H1 (cell line): ENCODE data around the gene AOPEP. TPM values are rescaled to one million over a fixed set of nuclear protein-coding genes. Genes with fewer than 3 reads are reported as not detected.

ENCODE experiments used
- CTCF ChIA-PET: fragments of 300-600 bp; sonication (Branson Sonifier 250); formaldehyde crosslinking; loops from one replicate; lab custom pipeline; 2021; ENCODE audit not compliant: partially characterized antibody; lab: Charles Lee
- POLR2A ChIA-PET: fragments of 300-600 bp; sonication (Branson Sonifier 250); formaldehyde crosslinking; loops from one replicate; lab custom pipeline; 2021; ENCODE audit warnings: inconsistent platforms; ENCODE audit not compliant: partially characterized antibody; lab: Charles Lee
- DNase-seq, 2 experiments: peaks; one replicate each; pipeline versions ENCODE4 v3.0.0 to v3.0.0-alpha.2; 2010 to 2022; ENCODE audit warnings: low spot score in 2 of 2, low read depth in 1 of 2, mixed read lengths in 1 of 2
- FAIRE-seq: peaks from 2 replicates; lab custom pipeline; 2011; peaks lifted over from hg19 to GRCh38; lab: Jason Lieb, UNC
- H2AFZ ChIP-seq: 2 replicates; pipeline ENCODE4 v1.8.1; 2012; ENCODE audit warnings: low read length, inconsistent platforms
- H2AK5ac ChIP-seq: 2 replicates; pipeline ENCODE4 v1.6.1; 2013; ENCODE audit warnings: low read depth, low read length
- H2BK120ac ChIP-seq: replicated peaks from 2 replicates; pipeline ENCODE3; 2013; ENCODE audit warnings: low read depth, low read length, inconsistent platforms
- H2BK12ac ChIP-seq: 2 replicates; pipeline ENCODE4 v1.6.1; 2013; ENCODE audit warnings: low read depth, low read length
- H2BK15ac ChIP-seq: 2 replicates; pipeline ENCODE4 v1.6.1; 2013; ENCODE audit warnings: low read length
- H2BK20ac ChIP-seq: 2 replicates; pipeline ENCODE4 v1.6.1; 2013; ENCODE audit warnings: low read length
- H2BK5ac ChIP-seq: 2 replicates; pipeline ENCODE4 v1.6.1; 2013; ENCODE audit warnings: low read depth, low read length
- H3K14ac ChIP-seq: 2 replicates; pipeline ENCODE4 v1.6.1; 2013; ENCODE audit warnings: inconsistent platforms; ENCODE audit not compliant: insufficient read length
- H3K18ac ChIP-seq: 2 replicates; pipeline ENCODE4 v1.6.1; 2013; ENCODE audit warnings: low read length; ENCODE audit errors: extremely low read depth
- H3K23ac ChIP-seq: 2 replicates; pipeline ENCODE4 v1.6.1; 2013; ENCODE audit warnings: inconsistent platforms; ENCODE audit not compliant: insufficient read length
- H3K23me2 ChIP-seq: 2 replicates; pipeline ENCODE4 v1.6.1; 2013; ENCODE audit warnings: low read depth, low read length
- H3K27ac ChIP-seq: 2 replicates; pipeline ENCODE4 v1.6.1; 2011; ENCODE audit warnings: low read depth, low read length, inconsistent platforms
- H3K27me3 ChIP-seq, 4 experiments: replicated peaks in 1 of 4; 1 replicate in 1 of 4; 2 replicates in 3 of 4; pipeline versions ENCODE4 v1.6.1 to v1.8.1; 2011 to 2013; ENCODE audit warnings: low read length in 3 of 4, mild to moderate bottlenecking in 3 of 4, inconsistent platforms in 2 of 4, mixed read lengths in 2 of 4, moderate library complexity in 1 of 4; ENCODE audit not compliant: control insufficient read depth in 3 of 4, insufficient read depth in 3 of 4; ENCODE audit errors: extremely low read depth in 1 of 4
- H3K36me3 ChIP-seq, 4 experiments: 2 replicates each; pipeline versions ENCODE4 v1.6.1 to v1.8.1; 2011 to 2013; ENCODE audit warnings: mild to moderate bottlenecking in 4 of 4, low read length in 3 of 4, moderate library complexity in 2 of 4, control low read depth in 1 of 4, inconsistent platforms in 1 of 4; ENCODE audit not compliant: insufficient read depth in 4 of 4, control insufficient read depth in 2 of 4
- H3K4ac ChIP-seq: replicated peaks from 2 replicates; pipeline ENCODE3; 2013; ENCODE audit warnings: low read length, low read depth, mixed read lengths, inconsistent platforms; ENCODE audit not compliant: insufficient read length
- H3K4me1 ChIP-seq, 4 experiments: replicated peaks in 1 of 4; 1 replicate in 1 of 4; 2 replicates in 3 of 4; pipeline versions ENCODE4 v1.6.1 to v1.8.1; 2011 to 2013; ENCODE audit warnings: low read length in 3 of 4, inconsistent platforms in 2 of 4, mixed read lengths in 1 of 4; ENCODE audit not compliant: insufficient read depth in 4 of 4, control insufficient read depth in 3 of 4
- H3K4me2 ChIP-seq, 2 experiments: 2 replicates each; pipeline versions ENCODE4 v1.6.1 to v1.8.1; 2011 to 2013; ENCODE audit warnings: low read depth in 2 of 2, low read length in 2 of 2, control low read depth in 1 of 2, inconsistent platforms in 1 of 2, mild to moderate bottlenecking in 1 of 2; ENCODE audit not compliant: insufficient read depth in 1 of 2
- H3K4me3 ChIP-seq, 4 experiments: fragments of 200-600, 300-600 bp in 1 of 4; sonication (generic), shearing (Covaris generic), sonication (Bioruptor Twin) in 1 of 4; 2 replicates each; pipeline versions ENCODE4 v1.5.1 to v1.8.1; 2011 to 2016; ENCODE audit warnings: low read length in 4 of 4, low read depth in 3 of 4, control low read depth in 2 of 4, inconsistent platforms in 2 of 4, mild to moderate bottlenecking in 2 of 4, mixed read lengths in 1 of 4, moderate library complexity in 1 of 4; ENCODE audit not compliant: insufficient read depth in 2 of 4; ENCODE audit errors: extremely low read depth in 1 of 4
- H3K56ac ChIP-seq: replicated peaks from 2 replicates; pipeline ENCODE3; 2013; ENCODE audit warnings: low read depth, mild to moderate bottlenecking, mixed read lengths, low read length, inconsistent platforms; ENCODE audit not compliant: insufficient read length
- H3K79me1 ChIP-seq: 2 replicates; pipeline ENCODE4 v1.6.1; 2013; ENCODE audit warnings: low read depth, low read length, control low read depth
- H3K79me2 ChIP-seq, 2 experiments: 2 replicates each; pipeline versions ENCODE4 v1.6.1 to v1.8.1; 2012 to 2013; ENCODE audit warnings: low read length in 2 of 2, mild to moderate bottlenecking in 2 of 2, inconsistent platforms in 1 of 2; ENCODE audit not compliant: insufficient read depth in 2 of 2, control insufficient read depth in 1 of 2
- H3K9ac ChIP-seq, 4 experiments: replicated peaks in 1 of 4; 1 replicate in 1 of 4; 2 replicates in 3 of 4; pipeline versions ENCODE4 v1.6.1 to v1.8.1; 2011 to 2013; ENCODE audit warnings: low read depth in 3 of 4, low read length in 3 of 4, control low read depth in 2 of 4, mild to moderate bottlenecking in 2 of 4, moderate library complexity in 2 of 4, inconsistent platforms in 1 of 4; ENCODE audit errors: extremely low read depth in 1 of 4
- H3K9me3 ChIP-seq, 2 experiments: 2 replicates each; pipeline versions ENCODE4 v1.6.1 to v1.8.1; 2012 to 2013; ENCODE audit warnings: mild to moderate bottlenecking in 2 of 2, moderate library complexity in 2 of 2, control low read depth in 1 of 2, inconsistent platforms in 1 of 2, low read depth in 1 of 2, low read length in 1 of 2, mixed read lengths in 1 of 2; ENCODE audit not compliant: insufficient read depth in 2 of 2
- H4K20me1 ChIP-seq, 2 experiments: replicated peaks in 1 of 2; 2 replicates each; pipeline versions ENCODE3 to v1.8.1; 2011 to 2013; ENCODE audit warnings: inconsistent platforms in 2 of 2, low read length in 2 of 2, mild to moderate bottlenecking in 1 of 2; ENCODE audit not compliant: insufficient read depth in 2 of 2, control insufficient read depth in 1 of 2
- H4K5ac ChIP-seq: 2 replicates; pipeline ENCODE4 v1.6.1; 2013; ENCODE audit warnings: low read length, low read depth, mixed read lengths, inconsistent platforms; ENCODE audit not compliant: insufficient read length
- H4K8ac ChIP-seq: 2 replicates; pipeline ENCODE4 v1.8.0; 2013; ENCODE audit warnings: mild to moderate bottlenecking, moderate library complexity, low read length, inconsistent platforms; ENCODE audit not compliant: insufficient read depth; ENCODE audit errors: extremely low read depth
- H4K91ac ChIP-seq: replicated peaks from 2 replicates; pipeline ENCODE3; 2013; ENCODE audit warnings: low read length, mixed read lengths, inconsistent platforms; ENCODE audit not compliant: insufficient read length
- BRCA1 ChIP-seq: IDR thresholded peaks from 2 replicates; pipeline ENCODE4 v1.6.1; 2012; ENCODE audit warnings: low read depth, low read length, improper control_type of control experiment
- HDAC2 ChIP-seq, 2 experiments: fragments of 300-600 bp in 1 of 2; sonication (generic) in 1 of 2; IDR thresholded peaks; 2 replicates each; pipeline ENCODE4 v1.6.1; 2011 to 2012; ENCODE audit warnings: low read depth in 2 of 2, low read length in 2 of 2, mild to moderate bottlenecking in 2 of 2, moderate library complexity in 2 of 2, borderline replicate concordance in 1 of 2, inconsistent platforms in 1 of 2
- TBP ChIP-seq: IDR thresholded peaks from 2 replicates; pipeline ENCODE4 v1.6.1; 2011; ENCODE audit warnings: low read depth, low read length, improper control_type of control experiment
- WGBS, 2 experiments: shearing (Covaris generic) in 1 of 2; methylation state at CpG; one replicate each; pipeline versions ENCODE4 v1.1.6 to v1.1.7; 2013 to 2015; ENCODE audit warnings: low lambda C conversion rate in 2 of 2, mixed read lengths in 2 of 2, inconsistent platforms in 1 of 2, low coverage in 1 of 2, missing lambda C conversion rate in 1 of 2; ENCODE audit not compliant: insufficient replicate concordance in 2 of 2, insufficient coverage in 1 of 2, insufficient read length in 1 of 2; ENCODE audit errors: extremely low coverage in 1 of 2, missing lambda C conversion rate in 1 of 2; 5-methylcytosine and 5-hydroxymethylcytosine counted together
- polyA plus RNA-seq, 7 experiments: library from polyadenylated mRNA; depleted of rRNA in 3 of 7; stranded (reverse) in 5 of 7; unstranded in 2 of 7; fragments of >200 nt in 5 of 7; fragments of 200-250 nt in 2 of 7; gene quantifications; 1 replicate in 5 of 7; 2 replicates in 1 of 7; 4 replicates in 1 of 7; pipeline versions ENCODE4 v1.2.1 to v1.2.3, GENCODE V29; 2011 to 2013; ENCODE audit warnings: missing spikeins in 2 of 7, mixed read lengths in 2 of 7
- total RNA-seq: library from RNA; stranded (reverse); fragmentation: NEBNext Ultra II Directional; extraction: Animal tissue kit (Norgen Biotek cat#: 25700); gene quantifications from 2 replicates; pipeline ENCODE4 v1.2.1, GENCODE V29; 2021

The AOPEP gene
- total and polyA plus RNA-seq, 2 of the 8 experiments (the other 6 are each of a cell fraction or from before 2014, with no cell fraction given): 6.1 to 14.3 TPM

GRCh38 chr9:94853887-94854286 is 127.4 kb downstream of the AOPEP start:
- FAIRE-seq (no peak), DNase-seq (no peak)
- H4K91ac ChIP-seq: no peak overlapping the region
- no peak overlapping the region for H3K27ac ChIP-seq
- peaks cover 0 to 5% (median 0%) of the 10 kb centered on the region in 4 experiments; a peak in 1 of 7 replicates for H3K4me1 ChIP-seq
- H2BK12ac ChIP-seq: no peak overlapping the region
- H3K36me3 ChIP-seq: no peaks in the 10 kb centered on the region
- no peak overlapping the region for H3K23ac ChIP-seq
- no peak overlapping the region for H2AFZ ChIP-seq
- POLR2A ChIA-PET: interaction anchor here (0.6 kb wide), 2 partner anchors 16 to 1166 kb away, joined by 3 to 4 read pairs; no protein-coding TSS in a partner anchor
- H3K27me3 ChIP-seq: no peaks in the 10 kb centered on the region
- H3K79me1 ChIP-seq: no peaks in the 10 kb centered on the region; the same call in 1 of the 2 replicates
- no peak overlapping the region for H3K9ac ChIP-seq
- 90% methylated on average over 3 of the region's 3 CpGs; no CpG with 5 or more reads in 1 of the 2 experiments for WGBS, 2 experiments
- no peak overlapping the region for H3K4me2 ChIP-seq
- no peaks in the 10 kb centered on the region for H3K9me3 ChIP-seq
- no peak overlapping the region for H2BK5ac ChIP-seq
- H4K5ac ChIP-seq: no peak overlapping the region
- H3K18ac ChIP-seq: no peak overlapping the region
- no peak overlapping the region for H2BK20ac ChIP-seq
- no peaks in the 10 kb centered on the region for H4K20me1 ChIP-seq
- no peak overlapping the region for H2BK120ac ChIP-seq
- H3K56ac ChIP-seq: no peak overlapping the region
- H3K14ac ChIP-seq: no peak overlapping the region
- H3K79me2 ChIP-seq: no peaks in the 10 kb centered on the region
- no peak overlapping the region for H3K4me3 ChIP-seq
- TF ChIP-seq BRCA1 (no peak), HDAC2 (IDR thresholded peaks at IDR 0.05; ENCODE audit: borderline replicate concordance in 1 of 2, low read depth in 2 of 2, low read length in 2 of 2) (no peak), TBP (no peak)
- CTCF ChIA-PET: interaction anchor here (0.6 to 1.5 kb wide), 2 partner anchors 66 to 187 kb away, joined by 3 to 4 read pairs; no protein-coding TSS in a partner anchor
- H3K4ac ChIP-seq: no peak overlapping the region
- H4K8ac ChIP-seq: no peak overlapping the region
- no peak overlapping the region for H2BK15ac ChIP-seq
- H3K23me2 ChIP-seq: no peaks in the 10 kb centered on the region
- no peak overlapping the region for H2AK5ac ChIP-seq
